GM18499 (cell line): ENCODE measurements around the gene SLFN12L.
"Not testable (repeated sequence)": the region's sequence is repeated elsewhere in the genome, so short reads cannot be mapped to it uniquely, and the experiment has no call there.

Experiments used
- ATAC-seq: cut with Tn5 transposase; IDR thresholded peaks from one replicate; pipeline ENCODE4 v1.9.1; 2021; ENCODE audit warnings: moderate number of reproducible peaks; ENCODE audit not compliant: insufficient read depth, unreplicated experiment

The SLFN12L gene

GRCh38 chr17:35537601-35538141, at the start of gene SLFN12L:
Gene SLFN12L, minus strand, starts transcription at chr17:35537678. Its CDS starts 15,314 bp downstream, at chr17:35522364.
- ATAC-seq, result no peak

GRCh38 chr17:35586569-35587073, 49.1 kb upstream of the SLFN12L start:
- ATAC-seq, result no peak

- no peak for ATAC-seq
Measured at GRCh38 chr17:35584061-35584460, 46.6 kb upstream of the SLFN12L start.

GRCh38 chr17:35578929-35579432, 41.5 kb upstream of the SLFN12L start:
- no peak for ATAC-seq

- no peak for ATAC-seq
Measured at GRCh38 chr17:35578197-35578928, 40.9 kb upstream of the SLFN12L start, which contains the start of gene PEX12. Gene PEX12, minus strand, starts transcription at chr17:35578571. Its CDS starts 550 bp downstream, at chr17:35578021.

GRCh38 chr17:35577830-35578196, 40.3 kb upstream of the SLFN12L start:
- ATAC-seq, result no peak

GRCh38 chr17:35575759-35576158, 38.3 kb upstream of the SLFN12L start:
- ATAC-seq, result no peak

- no peak for ATAC-seq
Measured at GRCh38 chr17:35569405-35569804, 31.9 kb upstream of the SLFN12L start.

GRCh38 chr17:35568561-35568960, 31.1 kb upstream of the SLFN12L start:
- ATAC-seq, result no peak

- ATAC-seq, result no peak
Measured at GRCh38 chr17:35566968-35567367, 29.5 kb upstream of the SLFN12L start.

- not testable (repeated sequence) for ATAC-seq
Measured at GRCh38 chr17:35563181-35563580, 25.7 kb upstream of the SLFN12L start.

- ATAC-seq, result no peak
Measured at GRCh38 chr17:35560703-35561102, 23.2 kb upstream of the SLFN12L start, which contains the start of gene SLFN14. Gene SLFN14, minus strand, starts transcription at chr17:35560819. Its CDS starts 2,757 bp downstream, at chr17:35558062.

GRCh38 chr17:35559495-35560210, 22.2 kb upstream of the SLFN12L start:
- no peak for ATAC-seq

- no peak for ATAC-seq
Measured at GRCh38 chr17:35557353-35557752, 19.9 kb upstream of the SLFN12L start.

GRCh38 chr17:35555691-35556090, 18.2 kb upstream of the SLFN12L start:
- no peak for ATAC-seq

GRCh38 chr17:35554668-35555067, 17.2 kb upstream of the SLFN12L start:
- no peak for ATAC-seq

GRCh38 chr17:35553310-35553709, 15.8 kb upstream of the SLFN12L start:
- ATAC-seq, result no peak

GRCh38 chr17:35548978-35549377, 11.5 kb upstream of the SLFN12L start:
- ATAC-seq, result no peak

GRCh38 chr17:35548208-35548810, 10.8 kb upstream of the SLFN12L start:
- no peak for ATAC-seq

GRCh38 chr17:35546487-35546886, 9.0 kb upstream of the SLFN12L start:
- ATAC-seq, result no peak
